Hepatocyte (in vitro differentiated cells): Measurements from ENCODE around the gene CLCN7. TPM values are rescaled to one million over a fixed set of nuclear protein-coding genes. Genes with fewer than 3 reads are reported as not detected.

Experiments
- DNase-seq: peaks from one replicate; pipeline ENCODE4 v3.0.0-alpha.2; 2016; ENCODE audit warnings: low spot score
- H2AFZ ChIP-seq: fragments of 200-600 bp; sonication (generic); 2 replicates; pipeline ENCODE4 v1.6.0; 2016; ENCODE audit warnings: antibody characterized with exemption, mild to moderate bottlenecking
- H3K27ac ChIP-seq: fragments of 200-600 bp; sonication (generic); 2 replicates; pipeline ENCODE4 v1.5.1; 2016; ENCODE audit warnings: mild to moderate bottlenecking
- H3K27me3 ChIP-seq: fragments of 200-600 bp; sonication (generic); 2 replicates; pipeline ENCODE4 v1.6.1; 2016
- H3K36me3 ChIP-seq: fragments of 200-600 bp; sonication (generic); replicated peaks from 2 replicates; pipeline ENCODE4 v1.5.1; 2016; ENCODE audit warnings: low read depth; ENCODE audit not compliant: insufficient read depth
- H3K4me1 ChIP-seq: fragments of 200-600 bp; sonication (generic); 2 replicates; pipeline ENCODE4 v1.5.1; 2016; ENCODE audit warnings: mild to moderate bottlenecking, moderate library complexity; ENCODE audit not compliant: insufficient read depth
- H3K4me2 ChIP-seq: fragments of 200-600 bp; sonication (generic); 2 replicates; pipeline ENCODE4 v1.6.0; 2016
- H3K4me3 ChIP-seq: fragments of 200-600 bp; sonication (generic); 2 replicates; pipeline ENCODE4 v1.5.1; 2016; ENCODE audit warnings: mild to moderate bottlenecking
- H3K79me2 ChIP-seq: fragments of 200-600 bp; sonication (generic); 2 replicates; pipeline ENCODE4 v1.6.0; 2017; ENCODE audit warnings: mild to moderate bottlenecking
- H3K9me2 ChIP-seq: fragments of 200-600 bp; sonication (generic); replicated peaks from 2 replicates; pipeline ENCODE4 v1.6.0; 2017; ENCODE audit warnings: mild to moderate bottlenecking; ENCODE audit not compliant: insufficient read depth
- H3K9me3 ChIP-seq: fragments of 200-600 bp; sonication (generic); 2 replicates; pipeline ENCODE4 v1.5.1; 2016; ENCODE audit warnings: low read depth, mild to moderate bottlenecking
- H4K20me1 ChIP-seq: fragments of 200-600 bp; sonication (generic); 2 replicates; pipeline ENCODE4 v1.6.0; 2016; ENCODE audit warnings: mild to moderate bottlenecking; ENCODE audit not compliant: insufficient read depth, poor library complexity, severe bottlenecking
- EZH2 ChIP-seq: fragments of 200-600 bp; sonication (generic); IDR thresholded peaks from 2 replicates; pipeline ENCODE4 v1.6.1; 2016; ENCODE audit warnings: antibody characterized with exemption, mild to moderate bottlenecking, borderline replicate concordance
- EZH2phosphoT487 ChIP-seq: fragments of 200-600 bp; sonication (generic); IDR thresholded peaks from one replicate; pipeline ENCODE4 v1.6.1; 2018; ENCODE audit warnings: antibody characterized with exemption, mild to moderate bottlenecking, low read depth, moderate library complexity; ENCODE audit not compliant: unreplicated experiment, severe bottlenecking
- WGBS: methylation state at CpG from one replicate; pipeline ENCODE4 v1.1.6; 2016; ENCODE audit warnings: low lambda C conversion rate; ENCODE audit errors: missing lambda C conversion rate; 5-methylcytosine and 5-hydroxymethylcytosine counted together
- polyA plus RNA-seq: library from polyadenylated mRNA; unstranded; fragments of >200 nt; fragmentation: Nextera tagmentation; extraction: Ambion mirVana; gene quantifications from 2 replicates; pipeline ENCODE4 v1.2.1, GENCODE V29; 2016
- total RNA-seq: library from RNA; depleted of rRNA; stranded (reverse); fragments of >200 nt; gene quantifications from 2 replicates; pipeline ENCODE4 v1.2.3, GENCODE V29; 2014
- TF ChIP-seq, protein P1 (sequence below): fragments of 200-600 bp; sonication (generic); IDR thresholded peaks from 2 replicates; pipeline ENCODE4 v1.5.1; 2016; ENCODE audit warnings: antibody characterized with exemption, mild to moderate bottlenecking; ENCODE audit not compliant: poor library complexity

The CLCN7 gene
- total and polyA plus RNA-seq, 2 experiments from 2014 or later = 56.3 to 107 TPM

DNA sequence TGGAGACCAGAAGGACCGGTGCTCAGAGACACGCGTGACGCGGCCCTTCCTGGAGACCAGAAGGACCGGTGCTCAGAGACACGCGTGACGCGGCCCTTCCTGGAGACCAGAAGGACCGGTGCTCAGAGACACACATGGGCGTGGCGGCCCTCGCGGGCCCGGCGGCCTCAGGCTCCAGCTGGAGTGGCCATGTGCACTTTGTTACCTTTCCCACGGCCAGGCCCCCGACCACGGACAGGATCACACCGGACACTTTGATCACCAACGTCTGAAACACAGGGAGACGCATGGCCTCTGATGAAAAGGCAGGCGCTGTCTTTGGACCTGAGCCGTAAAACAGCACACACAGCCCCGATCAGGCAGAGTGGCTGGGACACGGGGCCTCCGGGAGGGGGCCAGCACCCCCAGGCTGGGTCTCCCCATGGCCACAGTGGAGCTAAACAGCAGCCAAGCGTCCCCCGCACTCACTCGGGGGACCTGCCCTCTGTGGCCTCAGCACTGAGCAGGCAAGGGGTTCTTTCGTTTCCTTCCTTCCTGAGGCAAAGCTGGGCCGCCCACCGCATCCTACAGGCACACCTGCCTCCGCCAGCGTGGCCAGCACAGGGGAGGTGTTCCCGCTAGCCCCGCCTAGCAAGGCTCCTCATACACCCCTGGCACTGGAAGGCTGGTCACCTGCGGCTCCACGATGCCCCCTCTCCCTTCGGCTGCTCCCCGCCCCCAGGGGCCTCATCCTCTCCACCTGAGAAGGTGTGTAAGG, 17.2 kb downstream of the CLCN7 start:
- Histone ChIP-seq H3K4me1 (no peaks in the 10 kb centered on the region), H4K20me1 (no peaks in the 10 kb centered on the region), H3K4me2 (no peak overlapping the region), H3K36me3 (no peaks in the 10 kb centered on the region), H3K9me2 (no peaks in the 10 kb centered on the region), H2AFZ (no peak overlapping the region), H3K79me2 (no peaks in the 10 kb centered on the region), H3K9me3 (no peaks in the 10 kb centered on the region), H3K27me3 (no peaks in the 10 kb centered on the region), H3K27ac (no peak overlapping the region), H3K4me3 (no peak overlapping the region)
- TF ChIP-seq, protein P1, sequence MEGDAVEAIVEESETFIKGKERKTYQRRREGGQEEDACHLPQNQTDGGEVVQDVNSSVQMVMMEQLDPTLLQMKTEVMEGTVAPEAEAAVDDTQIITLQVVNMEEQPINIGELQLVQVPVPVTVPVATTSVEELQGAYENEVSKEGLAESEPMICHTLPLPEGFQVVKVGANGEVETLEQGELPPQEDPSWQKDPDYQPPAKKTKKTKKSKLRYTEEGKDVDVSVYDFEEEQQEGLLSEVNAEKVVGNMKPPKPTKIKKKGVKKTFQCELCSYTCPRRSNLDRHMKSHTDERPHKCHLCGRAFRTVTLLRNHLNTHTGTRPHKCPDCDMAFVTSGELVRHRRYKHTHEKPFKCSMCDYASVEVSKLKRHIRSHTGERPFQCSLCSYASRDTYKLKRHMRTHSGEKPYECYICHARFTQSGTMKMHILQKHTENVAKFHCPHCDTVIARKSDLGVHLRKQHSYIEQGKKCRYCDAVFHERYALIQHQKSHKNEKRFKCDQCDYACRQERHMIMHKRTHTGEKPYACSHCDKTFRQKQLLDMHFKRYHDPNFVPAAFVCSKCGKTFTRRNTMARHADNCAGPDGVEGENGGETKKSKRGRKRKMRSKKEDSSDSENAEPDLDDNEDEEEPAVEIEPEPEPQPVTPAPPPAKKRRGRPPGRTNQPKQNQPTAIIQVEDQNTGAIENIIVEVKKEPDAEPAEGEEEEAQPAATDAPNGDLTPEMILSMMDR = no peak
- TF ChIP-seq EZH2 = no peak
- no peak for TF ChIP-seq EZH2phosphoT487
- 95% methylated on average over 34 of the region's 42 CpGs for WGBS
- DNase-seq = no peak

DNA sequence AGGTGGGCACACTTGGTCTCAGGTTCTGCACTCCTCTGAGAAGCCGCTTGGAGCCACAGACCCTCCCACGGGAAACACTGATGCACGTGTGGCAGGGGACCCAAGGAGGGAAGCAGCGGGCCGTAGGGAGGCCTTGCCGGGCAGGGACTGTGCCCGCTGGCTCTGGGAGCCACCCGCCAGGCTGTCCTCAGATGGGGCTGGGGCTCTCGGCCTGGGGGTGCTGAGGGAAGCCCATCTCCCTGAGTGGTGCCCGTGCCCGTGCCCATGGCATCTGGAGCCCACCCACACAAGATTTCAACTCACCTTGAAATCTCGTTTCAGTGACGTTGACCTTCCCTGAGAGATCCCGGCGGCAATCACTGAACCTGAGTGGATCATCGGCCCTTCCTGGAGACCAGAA, 17.9 kb downstream of the CLCN7 start:
- H3K27me3 ChIP-seq = no peaks in the 10 kb centered on the region
- H3K9me2 ChIP-seq = no peaks in the 10 kb centered on the region
- no peak overlapping the region for H3K4me2 ChIP-seq
- no peaks in the 10 kb centered on the region for H3K79me2 ChIP-seq
- WGBS = 95% methylated on average over 16 of the region's 16 CpGs
- H2AFZ ChIP-seq = no peak overlapping the region
- no peak for DNase-seq
- H3K27ac ChIP-seq = no peak overlapping the region
- H3K4me1 ChIP-seq = no peaks in the 10 kb centered on the region
- no peaks in the 10 kb centered on the region for H3K9me3 ChIP-seq
- no peaks in the 10 kb centered on the region for H4K20me1 ChIP-seq
- TF ChIP-seq, protein P1 = no peak
- TF ChIP-seq EZH2phosphoT487 (no peak), EZH2 (no peak)
- no peak overlapping the region for H3K4me3 ChIP-seq
- no peaks in the 10 kb centered on the region for H3K36me3 ChIP-seq

DNA sequence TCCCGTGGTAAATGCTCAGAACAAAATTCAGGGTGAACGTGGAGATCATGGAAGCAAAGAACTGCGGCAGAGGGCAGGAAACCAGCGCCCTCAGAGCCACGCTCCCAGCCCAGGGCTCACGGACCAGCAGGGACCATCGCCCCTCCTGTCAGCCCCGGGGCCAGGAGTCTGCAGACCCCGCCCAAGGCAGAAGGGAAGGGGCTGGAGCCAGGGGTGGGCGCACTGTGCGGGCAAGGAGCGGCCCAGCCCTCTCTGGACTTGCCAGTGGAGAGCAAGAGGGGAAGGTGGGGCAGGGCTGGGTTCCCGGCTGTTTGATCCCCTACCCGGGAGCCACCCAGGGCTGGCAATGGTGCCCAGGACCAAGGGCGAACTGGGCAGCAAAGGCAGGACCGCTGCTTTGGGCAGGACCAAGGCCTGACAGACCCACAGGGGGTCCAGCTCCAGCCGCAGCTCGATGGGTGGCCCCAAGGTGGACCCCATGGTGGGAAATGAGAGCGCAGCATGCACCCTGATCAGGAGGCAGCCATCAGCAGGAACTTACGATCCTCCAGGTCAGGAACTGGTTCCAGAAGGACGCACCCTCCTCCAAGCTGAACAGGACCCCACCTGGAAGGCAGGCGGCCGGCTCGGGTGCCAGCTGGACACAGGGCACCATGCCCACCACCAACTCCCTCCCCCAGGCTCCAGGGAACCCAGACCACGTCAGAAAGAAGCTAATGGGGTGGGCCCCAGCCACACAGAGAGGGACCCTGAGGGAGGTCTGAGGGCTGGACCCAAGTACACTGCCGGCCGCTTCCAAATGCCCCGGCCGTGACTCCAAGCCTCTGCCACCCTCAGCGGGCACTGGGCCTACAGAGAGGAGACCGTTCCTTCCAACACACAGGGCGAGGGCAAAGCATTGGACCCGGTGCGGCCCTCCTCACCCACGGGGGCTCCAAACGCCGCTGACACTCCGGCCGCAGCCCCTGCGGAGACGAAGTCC, 19.3 kb downstream of the CLCN7 start:
- H3K4me3 ChIP-seq = no peak overlapping the region
- H2AFZ ChIP-seq = no peak overlapping the region
- H3K4me1 ChIP-seq = no peaks in the 10 kb centered on the region
- DNase-seq = no peak
- H3K4me2 ChIP-seq = no peak overlapping the region
- no peaks in the 10 kb centered on the region for H3K36me3 ChIP-seq
- 96% methylated on average over 41 of the region's 41 CpGs for WGBS
- H3K9me2 ChIP-seq = no peaks in the 10 kb centered on the region
- no peaks in the 10 kb centered on the region for H4K20me1 ChIP-seq
- no peaks in the 10 kb centered on the region for H3K9me3 ChIP-seq
- H3K27me3 ChIP-seq = no peaks in the 10 kb centered on the region
- no peak overlapping the region for H3K27ac ChIP-seq
- no peak for TF ChIP-seq EZH2phosphoT487
- H3K79me2 ChIP-seq = no peaks in the 10 kb centered on the region

DNA sequence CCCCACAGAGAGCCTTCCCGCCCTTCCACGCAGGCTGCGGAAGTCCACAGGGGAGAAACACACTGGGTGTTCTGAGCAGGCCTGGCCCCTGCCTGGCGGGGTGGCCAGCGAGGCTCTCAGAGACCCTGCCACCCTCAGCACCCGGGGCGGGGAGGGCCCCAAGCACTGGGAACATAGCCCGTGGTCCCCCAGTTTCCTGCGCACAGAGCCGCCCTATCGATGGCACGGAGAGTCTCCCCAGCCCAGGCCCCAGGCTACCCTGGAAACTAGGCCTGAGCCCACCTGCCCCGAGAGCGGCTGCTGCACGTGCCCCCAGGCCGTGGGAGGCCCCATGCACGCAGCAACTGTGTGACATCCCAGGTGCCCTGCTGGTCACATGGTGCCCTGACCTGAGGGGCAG, 20.3 kb downstream of the CLCN7 start:
- Histone ChIP-seq H3K36me3 (no peaks in the 10 kb centered on the region), H3K9me2 (no peaks in the 10 kb centered on the region), H2AFZ (no peak overlapping the region), H3K79me2 (no peaks in the 10 kb centered on the region), H3K27ac (no peak overlapping the region), H3K27me3 (no peaks in the 10 kb centered on the region), H3K9me3 (no peaks in the 10 kb centered on the region), H3K4me3 (no peak overlapping the region), H3K4me2 (no peak overlapping the region), H4K20me1 (no peaks in the 10 kb centered on the region), H3K4me1 (no peaks in the 10 kb centered on the region)
- TF ChIP-seq EZH2 (no peak), EZH2phosphoT487 (no peak)
- TF ChIP-seq, protein P1 = no peak
- 93% methylated on average over 17 of the region's 17 CpGs for WGBS
- DNase-seq = no peak
